Large intestine (tissue), 3 donors: ENCODE measurements around the gene EGFR. TPM values are rescaled to one million over a fixed set of nuclear protein-coding genes. Genes with fewer than 3 reads are reported as not detected.

Experiments
- DNase-seq, 2 donors: peaks; one replicate each; pipeline versions ENCODE4 v3.0.0 to v3.0.0-alpha.2; 2013
- H3K27ac ChIP-seq: one replicate; pipeline ENCODE4 v1.5.1; 2013; ENCODE audit warnings: low read length
- H3K27me3 ChIP-seq: 2 replicates; pipeline ENCODE4 v1.6.1; 2013; ENCODE audit warnings: low read length; ENCODE audit not compliant: control insufficient read depth, insufficient read depth
- H3K36me3 ChIP-seq: 2 replicates; pipeline ENCODE4 v1.6.1; 2013; ENCODE audit warnings: low read length; ENCODE audit not compliant: control insufficient read depth, insufficient read depth
- H3K4me1 ChIP-seq: one replicate; pipeline ENCODE4 v1.6.1; 2013; ENCODE audit warnings: low read length; ENCODE audit not compliant: control insufficient read depth, insufficient read depth
- H3K4me3 ChIP-seq: one replicate; pipeline ENCODE4 v1.5.1; 2013; ENCODE audit warnings: low read length
- H3K9me3 ChIP-seq: one replicate; pipeline ENCODE4 v1.6.1; 2013; ENCODE audit warnings: mild to moderate bottlenecking, low read depth, low read length, moderate library complexity; ENCODE audit not compliant: control insufficient read depth
- WGBS: methylation state at CpG from one replicate; pipeline ENCODE4 v1.1.5; 2013; ENCODE audit warnings: low lambda C conversion rate; ENCODE audit not compliant: insufficient coverage; 5-methylcytosine and 5-hydroxymethylcytosine counted together
- polyA plus RNA-seq: library from polyadenylated mRNA; unstranded; fragments of 120-200 nt; gene quantifications from one replicate; pipeline ENCODE4 v1.2.1, GENCODE V29; 2013

EGFR gene
- polyA plus RNA-seq, 1 donor, result 22.9 TPM

DNA sequence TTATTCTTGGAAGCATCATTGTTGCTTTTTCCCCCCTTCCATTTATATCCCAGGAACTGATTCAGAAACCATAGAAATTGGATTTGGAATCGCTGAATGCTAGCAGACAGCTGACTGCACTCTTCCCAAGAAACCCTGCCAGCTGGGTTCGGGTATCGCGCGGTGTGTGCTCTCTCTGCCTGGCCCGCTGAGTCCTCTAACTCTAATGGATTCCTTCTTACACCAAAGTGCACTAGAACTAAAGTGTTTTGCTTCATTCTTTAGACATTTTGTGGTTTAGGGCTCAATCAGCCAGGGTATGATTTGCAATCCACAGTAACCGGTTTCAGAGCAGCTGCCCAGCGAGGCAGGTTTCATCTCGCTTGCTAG is 92.2 kb downstream of the EGFR start:
- H3K9me3 ChIP-seq, result no peaks in the 10 kb centered on the region
- no peaks in the 10 kb centered on the region for H3K27me3 ChIP-seq
- WGBS, result 92% methylated on average over 2 of the region's 9 CpGs
- no peak for DNase-seq
- H3K27ac ChIP-seq, result no peak overlapping the region
- no peak overlapping the region for H3K4me3 ChIP-seq
- no peaks in the 10 kb centered on the region for H3K36me3 ChIP-seq
- peaks cover 15% of the 10 kb centered on the region for H3K4me1 ChIP-seq

DNA sequence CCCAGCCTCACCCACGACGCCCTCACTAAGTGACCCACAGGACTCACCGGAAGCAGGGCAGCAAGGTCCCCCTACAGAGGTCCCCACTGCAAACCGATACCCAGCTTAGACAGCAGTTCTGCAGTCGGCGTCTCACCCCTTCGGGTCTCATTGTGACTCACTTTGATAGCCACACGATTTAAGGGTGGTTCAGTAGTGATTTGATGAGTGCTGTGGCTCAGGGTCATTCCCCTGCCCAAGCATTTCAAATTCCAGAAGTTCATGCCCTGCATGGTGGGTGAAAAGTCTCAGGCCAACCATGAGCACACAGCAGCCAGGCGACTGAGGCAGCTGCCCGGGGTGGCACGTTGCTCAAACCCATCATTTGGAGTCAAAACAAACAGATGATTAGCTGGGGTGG is 93.2 kb downstream of the EGFR start:
- peaks cover 15% of the 10 kb centered on the region for H3K4me1 ChIP-seq
- H3K9me3 ChIP-seq, result no peaks in the 10 kb centered on the region
- no peaks in the 10 kb centered on the region for H3K27me3 ChIP-seq
- H3K4me3 ChIP-seq, result no peak overlapping the region
- H3K36me3 ChIP-seq, result no peaks in the 10 kb centered on the region
- DNase-seq, result no peak
- no peak overlapping the region for H3K27ac ChIP-seq
- no CpG with 5 or more reads among the region's 11 CpGs for WGBS

DNA sequence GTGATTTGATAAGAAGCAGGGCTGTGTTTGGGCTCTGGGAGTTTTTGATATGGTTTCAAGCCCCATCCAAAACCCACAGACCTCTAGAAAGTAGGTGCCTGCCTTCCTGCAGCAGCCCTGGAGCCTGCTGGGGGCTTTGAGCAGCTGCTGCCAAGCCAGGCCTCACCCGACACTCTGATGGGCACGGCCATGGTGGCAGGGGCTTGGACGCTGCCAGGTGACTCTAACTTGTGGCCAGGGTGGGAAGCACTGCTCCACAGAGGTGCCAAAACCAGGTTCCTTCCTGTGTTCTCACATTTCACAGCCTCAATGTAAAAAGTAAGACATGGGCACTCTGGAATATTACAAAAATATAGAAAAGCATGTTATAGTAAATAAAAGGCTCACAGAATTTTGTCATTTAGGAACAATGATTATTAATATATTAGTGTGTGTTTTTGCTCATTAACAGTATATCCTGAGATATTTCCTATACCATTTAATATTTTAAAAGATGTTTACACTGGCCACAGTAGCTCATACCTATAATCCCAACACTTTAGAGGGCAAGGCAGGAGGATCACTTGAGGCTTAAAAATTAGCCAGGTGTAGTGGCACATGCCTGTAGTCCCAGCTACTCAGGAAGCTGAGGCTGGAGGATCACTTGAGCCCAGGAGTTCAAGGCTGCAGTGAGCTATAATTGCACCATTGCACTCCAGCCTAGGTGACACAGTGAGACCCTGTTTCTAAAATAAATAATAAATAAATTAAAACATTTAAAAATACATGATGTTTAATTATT is 95.1 kb downstream of the EGFR start:
- no peak for DNase-seq
- peaks cover 15% of the 10 kb centered on the region for H3K4me1 ChIP-seq
- H3K4me3 ChIP-seq, result no peak overlapping the region
- no CpG with 5 or more reads among the region's 3 CpGs for WGBS
- no peak overlapping the region for H3K27ac ChIP-seq
- no peaks in the 10 kb centered on the region for H3K36me3 ChIP-seq
- H3K27me3 ChIP-seq, result no peaks in the 10 kb centered on the region
- H3K9me3 ChIP-seq, result no peaks in the 10 kb centered on the region

DNA sequence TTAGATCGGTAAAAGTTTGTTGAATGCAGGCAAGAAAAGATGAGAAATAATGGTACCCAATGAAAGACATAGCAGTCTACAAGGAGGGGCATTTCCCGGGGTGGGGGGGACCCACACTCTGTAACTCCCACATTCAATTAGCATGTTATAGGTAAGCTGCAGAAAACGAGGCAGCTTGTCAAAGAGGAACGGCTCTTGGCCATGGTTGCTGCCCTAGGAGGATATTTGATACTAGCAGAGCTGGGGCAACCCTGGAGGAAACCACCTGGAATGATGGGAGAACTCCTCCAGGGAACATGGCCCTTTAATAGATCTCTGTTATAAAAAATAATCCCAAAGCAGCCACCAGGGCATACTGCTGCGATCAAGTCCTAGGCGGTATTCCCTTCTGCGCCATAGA is 98.5 kb downstream of the EGFR start:
- Histone ChIP-seq H3K27me3 (no peaks in the 10 kb centered on the region), H3K4me1 (peaks cover 16% of the 10 kb centered on the region), H3K27ac (no peak overlapping the region), H3K9me3 (no peaks in the 10 kb centered on the region), H3K36me3 (no peaks in the 10 kb centered on the region), H3K4me3 (no peak overlapping the region)
- 94% methylated on average over 3 of the region's 7 CpGs for WGBS
- DNase-seq, result no peak

DNA sequence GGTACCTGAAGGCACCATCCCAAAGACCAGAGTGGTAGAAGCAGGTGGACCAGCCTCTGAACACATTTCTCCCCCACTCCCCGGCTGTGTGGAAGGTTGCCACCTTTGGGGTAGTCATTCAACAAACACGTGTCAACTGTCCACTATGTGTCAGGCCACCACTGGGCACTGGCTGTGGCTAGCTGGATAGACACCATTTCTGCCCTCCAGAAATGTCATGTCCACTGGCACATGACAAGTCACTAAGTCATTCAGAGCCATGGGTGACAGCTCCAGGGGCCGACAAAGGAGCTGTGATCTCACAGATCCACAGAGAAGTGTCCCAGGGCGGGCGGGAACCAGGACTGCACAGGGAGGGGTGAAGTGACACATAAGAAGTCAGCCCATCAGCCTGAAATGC is 99.6 kb downstream of the EGFR start:
- no peak overlapping the region for H3K4me3 ChIP-seq
- no peaks in the 10 kb centered on the region for H3K27me3 ChIP-seq
- H3K9me3 ChIP-seq, result no peaks in the 10 kb centered on the region
- no peak overlapping the region for H3K27ac ChIP-seq
- no CpG with 5 or more reads among the region's 5 CpGs for WGBS
- DNase-seq, result no peak
- no peaks in the 10 kb centered on the region for H3K36me3 ChIP-seq
- peaks cover 16% of the 10 kb centered on the region for H3K4me1 ChIP-seq

DNA sequence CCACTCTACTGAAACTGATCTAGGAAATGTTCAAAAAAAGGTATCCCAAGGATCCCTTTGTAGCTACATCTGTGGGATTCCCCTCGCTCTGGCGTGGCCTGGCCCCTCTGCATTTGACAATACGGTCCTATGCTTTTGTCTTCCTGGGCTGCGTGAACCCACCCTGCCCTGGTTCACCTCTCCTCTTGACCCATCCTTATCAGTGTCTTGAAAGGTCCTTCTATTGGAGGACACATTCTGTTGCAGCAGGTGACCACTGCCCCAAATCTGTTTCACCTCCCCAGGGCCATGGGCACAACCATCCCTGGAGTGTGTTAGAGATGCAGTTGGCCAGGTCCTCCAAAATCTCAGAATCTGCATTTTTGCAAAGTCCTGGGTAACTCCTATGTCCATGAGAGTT is 100.8 kb downstream of the EGFR start:
- peak overlapping the region; percentile 69 for H3K27ac ChIP-seq
- peaks cover 16% of the 10 kb centered on the region for H3K4me1 ChIP-seq
- H3K9me3 ChIP-seq, result no peaks in the 10 kb centered on the region
- no peak for DNase-seq
- WGBS, result no CpG with 5 or more reads among the region's 4 CpGs
- H3K27me3 ChIP-seq, result no peaks in the 10 kb centered on the region
- no peak overlapping the region for H3K4me3 ChIP-seq
- no peaks in the 10 kb centered on the region for H3K36me3 ChIP-seq

DNA sequence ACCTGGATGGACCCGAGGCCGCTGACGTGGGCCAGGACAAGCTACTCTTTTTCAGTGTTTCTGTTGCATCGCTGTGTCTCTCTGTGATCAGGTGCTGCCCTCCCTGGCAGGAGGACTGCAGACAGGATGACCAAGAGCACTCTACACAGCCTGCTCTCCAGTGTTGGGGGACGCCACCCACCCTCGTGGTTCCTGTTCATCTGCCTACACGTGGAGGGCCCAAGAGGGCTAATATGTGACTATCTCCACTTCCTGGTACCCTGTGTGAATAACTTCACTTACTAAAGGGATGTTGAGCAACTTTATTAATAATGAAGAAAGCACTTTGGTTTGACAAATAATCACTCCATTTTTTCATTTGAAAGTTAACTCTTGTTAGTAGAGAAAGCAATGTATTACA is 101.3 kb downstream of the EGFR start:
- no peaks in the 10 kb centered on the region for H3K36me3 ChIP-seq
- WGBS, result no CpG with 5 or more reads among the region's 7 CpGs
- H3K27me3 ChIP-seq, result no peaks in the 10 kb centered on the region
- H3K4me3 ChIP-seq, result no peak overlapping the region
- no peak for DNase-seq
- H3K27ac ChIP-seq, result peak overlapping the region; percentile 69
- no peaks in the 10 kb centered on the region for H3K9me3 ChIP-seq
- H3K4me1 ChIP-seq, result peaks cover 16% of the 10 kb centered on the region

DNA sequence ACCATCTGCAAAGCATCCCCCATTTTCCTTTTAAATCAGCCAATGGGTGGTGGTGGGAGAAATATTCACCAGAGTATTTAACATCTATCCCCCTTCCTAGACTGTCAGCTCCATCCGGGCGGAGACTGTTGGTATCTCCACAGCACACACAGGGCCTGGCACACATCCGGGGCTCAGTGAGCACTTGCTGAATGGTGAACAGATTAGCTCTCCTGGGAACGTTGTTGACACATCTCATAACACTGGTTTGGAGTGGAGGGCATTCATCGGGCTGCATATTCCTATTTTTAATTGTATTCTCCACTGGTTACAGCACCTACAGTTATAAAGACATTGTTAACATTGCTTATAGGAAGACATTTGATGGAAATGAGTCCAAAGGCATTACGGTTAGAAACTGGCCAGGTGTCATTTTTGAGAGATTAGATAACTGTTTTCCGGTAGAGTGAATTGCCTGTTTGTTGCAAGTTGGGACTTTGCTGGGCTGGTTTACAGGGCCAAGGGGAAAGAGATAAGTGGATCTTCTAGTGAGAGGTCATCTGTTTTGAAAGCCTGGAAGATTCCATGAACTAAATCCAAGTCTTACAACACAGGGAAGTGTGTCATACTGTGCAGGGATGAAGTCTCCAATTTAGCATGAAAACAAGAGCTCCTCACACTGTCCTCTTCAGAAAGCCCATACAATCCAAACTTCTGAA is 101.8 kb downstream of the EGFR start:
- H3K4me3 ChIP-seq, result no peak overlapping the region
- H3K36me3 ChIP-seq, result no peaks in the 10 kb centered on the region
- no CpG with 5 or more reads among the region's 7 CpGs for WGBS
- H3K4me1 ChIP-seq, result peaks cover 16% of the 10 kb centered on the region
- DNase-seq, result peak; percentile 79 to 91
- no peaks in the 10 kb centered on the region for H3K27me3 ChIP-seq
- H3K27ac ChIP-seq, result peak overlapping the region; percentile 69
- H3K9me3 ChIP-seq, result no peaks in the 10 kb centered on the region

DNA sequence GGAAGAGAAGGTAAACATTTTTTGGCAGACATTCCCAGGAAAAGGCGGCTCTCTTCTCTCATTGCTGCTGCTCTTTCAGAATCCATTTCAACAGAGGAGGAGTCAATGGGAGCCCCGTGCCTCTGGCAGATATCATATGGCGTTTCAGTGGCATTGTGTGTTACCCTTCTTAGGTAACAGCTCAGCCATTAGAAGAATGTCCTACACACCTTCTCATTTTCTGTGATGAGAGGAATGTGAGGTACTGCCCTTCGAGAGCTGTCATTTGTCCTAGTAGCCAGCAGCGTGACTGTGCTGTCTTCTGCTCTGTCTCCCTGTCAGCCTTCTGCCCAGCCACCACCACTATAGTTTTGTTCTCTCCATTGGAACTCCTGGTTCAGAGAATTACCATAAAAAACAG is 102.4 kb downstream of the EGFR start:
- H3K36me3 ChIP-seq, result no peaks in the 10 kb centered on the region
- 40% methylated on average over 1 of the region's 5 CpGs for WGBS
- H3K27ac ChIP-seq, result peak overlapping the region; percentile 69
- H3K27me3 ChIP-seq, result no peaks in the 10 kb centered on the region
- H3K9me3 ChIP-seq, result no peaks in the 10 kb centered on the region
- no peak for DNase-seq
- peaks cover 16% of the 10 kb centered on the region for H3K4me1 ChIP-seq
- no peak overlapping the region for H3K4me3 ChIP-seq

DNA sequence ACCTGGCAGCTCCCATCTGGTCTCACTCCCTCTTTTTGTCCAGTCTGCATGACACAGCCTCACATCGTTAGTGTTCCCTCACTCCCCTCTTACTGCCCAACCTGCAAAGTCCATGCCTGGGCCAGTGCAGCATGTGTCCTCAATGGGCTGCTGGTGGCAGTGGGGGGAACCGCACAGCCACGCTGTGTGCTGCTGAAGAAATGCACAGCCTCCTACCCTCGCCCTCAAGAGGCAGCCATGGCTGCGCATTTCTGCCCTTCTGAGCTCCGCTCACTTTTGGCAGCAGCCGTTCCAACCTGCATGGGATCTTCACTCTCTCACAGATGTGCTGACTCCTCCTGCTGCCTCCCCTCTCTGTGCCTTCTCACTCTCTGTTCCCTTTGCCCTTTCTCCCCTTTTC is 103.4 kb downstream of the EGFR start:
- Histone ChIP-seq H3K27ac (peak overlapping the region; percentile 69), H3K27me3 (no peaks in the 10 kb centered on the region), H3K4me1 (peaks cover 16% of the 10 kb centered on the region), H3K4me3 (no peak overlapping the region), H3K9me3 (no peaks in the 10 kb centered on the region), H3K36me3 (no peaks in the 10 kb centered on the region)
- no CpG with 5 or more reads among the region's 7 CpGs for WGBS
- no peak for DNase-seq
